ENCODE data around the gene SNX13. TPM values are rescaled to one million over a fixed set of nuclear protein-coding genes. Genes with fewer than 3 reads are reported as not detected.
"Not testable (repeated sequence)": the region's sequence is repeated elsewhere in the genome, so short reads cannot be mapped to it uniquely, and the experiment has no call there.

SNX13 gene
- total RNA-seq, 2 donors from 2014 or later = 54.2 to 73.2 TPM

DNA sequence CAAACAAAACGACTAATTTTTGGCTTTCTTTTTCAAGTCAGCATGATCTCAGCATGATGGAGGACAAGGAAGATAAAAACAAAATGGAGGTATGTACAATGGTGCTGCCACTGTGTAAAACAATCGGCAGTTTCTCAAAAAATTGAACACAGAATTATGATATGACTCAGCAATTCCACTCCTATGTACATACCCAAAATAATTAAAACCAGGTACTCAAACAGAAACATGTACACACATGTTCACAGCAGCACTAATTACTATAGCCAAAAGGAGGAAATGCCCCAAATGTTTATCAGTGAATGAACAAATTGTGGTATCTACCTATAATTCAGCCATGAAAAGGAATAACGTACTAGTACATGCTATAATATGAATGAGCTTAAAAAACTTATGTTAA is 29.9 kb downstream of the SNX13 start:
- no peaks in the 10 kb centered on the region for H3K9me3 ChIP-seq
- H3K36me3 ChIP-seq = no peaks in the 10 kb centered on the region
- no peak overlapping the region for H3K27ac ChIP-seq
- H3K4me1 ChIP-seq (ENCODE audit: control insufficient read depth in 1 of 2, low read depth in 2 of 2) = peaks cover 0 to 5% of the 10 kb centered on the region in 2 donors
- TF ChIP-seq, protein P1, sequence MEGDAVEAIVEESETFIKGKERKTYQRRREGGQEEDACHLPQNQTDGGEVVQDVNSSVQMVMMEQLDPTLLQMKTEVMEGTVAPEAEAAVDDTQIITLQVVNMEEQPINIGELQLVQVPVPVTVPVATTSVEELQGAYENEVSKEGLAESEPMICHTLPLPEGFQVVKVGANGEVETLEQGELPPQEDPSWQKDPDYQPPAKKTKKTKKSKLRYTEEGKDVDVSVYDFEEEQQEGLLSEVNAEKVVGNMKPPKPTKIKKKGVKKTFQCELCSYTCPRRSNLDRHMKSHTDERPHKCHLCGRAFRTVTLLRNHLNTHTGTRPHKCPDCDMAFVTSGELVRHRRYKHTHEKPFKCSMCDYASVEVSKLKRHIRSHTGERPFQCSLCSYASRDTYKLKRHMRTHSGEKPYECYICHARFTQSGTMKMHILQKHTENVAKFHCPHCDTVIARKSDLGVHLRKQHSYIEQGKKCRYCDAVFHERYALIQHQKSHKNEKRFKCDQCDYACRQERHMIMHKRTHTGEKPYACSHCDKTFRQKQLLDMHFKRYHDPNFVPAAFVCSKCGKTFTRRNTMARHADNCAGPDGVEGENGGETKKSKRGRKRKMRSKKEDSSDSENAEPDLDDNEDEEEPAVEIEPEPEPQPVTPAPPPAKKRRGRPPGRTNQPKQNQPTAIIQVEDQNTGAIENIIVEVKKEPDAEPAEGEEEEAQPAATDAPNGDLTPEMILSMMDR (IDR thresholded peaks at IDR 0.05) = no peak
- H3K4me3 ChIP-seq = no peak overlapping the region
- no peaks in the 10 kb centered on the region for H3K27me3 ChIP-seq (replicated peaks; ENCODE audit: insufficient read depth)
- no peak for ATAC-seq (ENCODE audit: insufficient number of reproducible peaks, low FRiP score, low read depth)
- no peak for DNase-seq (ENCODE audit: low spot score)

DNA sequence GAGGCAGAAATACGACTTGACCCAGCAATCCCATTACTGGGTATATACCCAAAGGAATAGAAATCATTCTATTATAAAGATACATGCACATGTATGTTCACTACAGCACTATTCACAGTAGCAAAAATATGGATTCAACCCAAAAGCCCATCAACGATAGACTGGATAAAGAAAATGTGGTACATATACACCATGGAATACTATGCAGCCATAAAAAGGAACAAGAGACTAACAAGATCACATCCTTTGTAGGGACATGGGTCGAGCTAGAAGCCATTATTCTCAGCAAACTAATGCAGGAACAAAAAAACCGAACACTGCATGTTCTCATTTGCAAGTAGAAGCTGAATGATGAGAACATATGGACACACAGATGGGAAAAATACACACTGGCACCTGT is 31.0 kb downstream of the SNX13 start:
- not testable (repeated sequence) for H3K27me3 ChIP-seq (replicated peaks; ENCODE audit: insufficient read depth)

DNA sequence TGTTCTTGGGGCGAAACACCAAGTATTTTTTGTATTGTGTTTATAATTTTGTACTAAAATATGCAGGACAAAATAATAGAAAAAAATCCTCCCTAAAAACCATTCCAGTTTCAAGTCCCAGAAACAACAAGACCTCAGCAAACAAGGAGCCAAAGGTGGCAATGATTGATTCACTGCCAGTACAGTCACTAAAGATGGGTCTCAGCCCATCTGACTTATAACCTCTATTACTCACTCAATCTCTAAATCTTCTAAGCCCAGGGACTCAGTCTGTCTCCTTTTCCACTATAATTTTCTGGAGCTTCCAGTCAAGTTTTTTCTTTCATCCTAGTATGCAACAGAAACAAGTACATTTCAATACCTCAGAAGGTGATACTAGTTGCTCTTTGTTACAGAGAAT is 33.3 kb downstream of the SNX13 start:
- Histone ChIP-seq H3K36me3 (no peaks in the 10 kb centered on the region), H3K9me3 (no peaks in the 10 kb centered on the region), H3K27me3 (replicated peaks; ENCODE audit: insufficient read depth) (no peaks in the 10 kb centered on the region), H3K4me3 (no peak overlapping the region), H3K27ac (no peak overlapping the region), H3K4me1 (ENCODE audit: control insufficient read depth in 1 of 2, low read depth in 2 of 2) (peaks cover 0 to 3% of the 10 kb centered on the region in 2 donors)
- DNase-seq (ENCODE audit: low spot score) = no peak
- TF ChIP-seq, protein P1 (IDR thresholded peaks at IDR 0.05) = no peak
- no peak for ATAC-seq (ENCODE audit: insufficient number of reproducible peaks, low FRiP score, low read depth)

More for the DNA sequence above, 31.0 kb downstream of the SNX13 start:
- not testable (repeated sequence) for H3K27ac ChIP-seq; ATAC-seq (ENCODE audit: insufficient number of reproducible peaks, low FRiP score, low read depth); H3K36me3 ChIP-seq; H3K4me3 ChIP-seq; DNase-seq (ENCODE audit: low spot score); H3K4me1 ChIP-seq (ENCODE audit: control insufficient read depth in 1 of 2, low read depth in 2 of 2); H3K9me3 ChIP-seq

DNA sequence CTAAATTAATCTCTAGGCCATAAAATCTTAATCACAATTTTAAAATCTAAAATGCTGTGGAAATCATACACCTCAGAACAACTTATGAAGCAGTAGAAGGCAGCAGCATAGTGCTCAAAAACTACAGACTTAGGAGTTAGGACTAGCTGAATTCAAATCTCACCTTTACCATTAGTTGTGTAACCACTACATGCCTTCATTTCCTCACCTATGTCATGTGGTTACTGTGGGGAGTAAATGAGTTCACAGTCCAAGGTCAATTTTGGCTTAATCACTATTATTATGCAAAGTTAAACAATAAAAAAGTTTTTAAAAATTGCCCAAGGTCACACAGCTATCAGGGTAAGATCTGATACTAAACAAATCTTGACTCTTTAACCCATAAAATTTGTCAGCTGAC is 37.0 kb downstream of the SNX13 start:
- Histone ChIP-seq H3K27ac (no peak overlapping the region), H3K4me1 (ENCODE audit: control insufficient read depth in 1 of 2, low read depth in 2 of 2) (no peaks in the 10 kb centered on the region), H3K4me3 (no peak overlapping the region), H3K27me3 (replicated peaks; ENCODE audit: insufficient read depth) (no peaks in the 10 kb centered on the region), H3K9me3 (no peaks in the 10 kb centered on the region), H3K36me3 (no peaks in the 10 kb centered on the region)
- ATAC-seq (ENCODE audit: insufficient number of reproducible peaks, low FRiP score, low read depth) = no peak
- TF ChIP-seq, protein P1 (IDR thresholded peaks at IDR 0.05) = no peak
- DNase-seq (ENCODE audit: low spot score) = no peak

DNA sequence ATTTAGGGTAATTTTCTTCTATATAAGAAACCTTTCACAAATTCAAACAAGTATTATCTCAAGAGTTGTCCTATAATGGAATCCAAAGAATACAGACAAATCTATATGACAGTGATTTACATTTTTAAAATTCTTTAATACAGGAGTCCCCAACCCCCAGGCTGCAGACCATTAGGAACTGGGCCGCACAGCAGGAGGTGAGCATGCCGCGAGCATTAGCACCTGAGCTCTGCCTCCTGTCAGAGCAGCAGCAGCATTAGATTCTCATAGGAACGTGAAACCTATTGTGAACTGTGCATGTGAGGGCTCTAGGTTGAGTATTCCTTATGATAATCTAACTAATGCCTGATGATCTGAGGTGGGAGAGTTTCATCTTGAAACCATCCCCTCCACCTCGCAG is 37.7 kb downstream of the SNX13 start:
- DNase-seq (ENCODE audit: low spot score) = no peak
- Histone ChIP-seq H3K36me3 (no peaks in the 10 kb centered on the region), H3K27me3 (replicated peaks; ENCODE audit: insufficient read depth) (no peaks in the 10 kb centered on the region), H3K4me3 (no peak overlapping the region), H3K4me1 (ENCODE audit: control insufficient read depth in 1 of 2, low read depth in 2 of 2) (no peaks in the 10 kb centered on the region), H3K9me3 (no peaks in the 10 kb centered on the region), H3K27ac (no peak overlapping the region)
- TF ChIP-seq, protein P1 (IDR thresholded peaks at IDR 0.05) = no peak
- no peak for ATAC-seq (ENCODE audit: insufficient number of reproducible peaks, low FRiP score, low read depth)

DNA sequence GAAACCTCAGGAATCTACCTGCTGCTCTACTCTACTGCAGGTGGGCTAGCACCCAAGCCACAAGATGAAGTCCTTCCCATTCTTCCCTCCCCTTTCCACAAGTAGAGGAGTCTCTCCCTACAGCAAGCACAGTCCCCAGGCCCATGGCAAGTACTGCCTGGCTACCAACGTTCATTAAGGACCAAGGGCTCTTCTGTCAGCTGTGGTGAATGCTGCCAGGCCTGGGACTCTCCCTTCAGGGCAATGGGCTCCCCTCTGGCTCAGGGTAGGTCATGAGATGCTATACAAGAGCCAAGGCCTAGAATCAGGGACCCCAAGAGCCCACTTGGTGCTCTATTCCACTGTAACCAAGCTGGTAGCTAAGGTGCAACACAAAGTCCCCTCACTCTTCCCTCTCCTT is 39.8 kb downstream of the SNX13 start:
- DNase-seq (ENCODE audit: low spot score) (no peak), ATAC-seq (ENCODE audit: insufficient number of reproducible peaks, low FRiP score, low read depth) (no peak)
- Histone ChIP-seq H3K36me3 (no peaks in the 10 kb centered on the region), H3K9me3 (no peaks in the 10 kb centered on the region), H3K4me1 (ENCODE audit: control insufficient read depth in 1 of 2, low read depth in 2 of 2) (no peaks in the 10 kb centered on the region), H3K27ac (no peak overlapping the region), H3K4me3 (no peak overlapping the region), H3K27me3 (replicated peaks; ENCODE audit: insufficient read depth) (no peaks in the 10 kb centered on the region)
- TF ChIP-seq, protein P1 (IDR thresholded peaks at IDR 0.05) = no peak
